NCI-H146 treated with DMSO at 0.1 percent for 48 hours (cell line): ENCODE data around the gene AEBP1.

Experiments
- DNase-seq: peaks from one replicate; lab custom pipeline; 2025; ENCODE audit not compliant: unreplicated experiment; lab: John Stamatoyannopoulos, UW

AEBP1 gene

DNA sequence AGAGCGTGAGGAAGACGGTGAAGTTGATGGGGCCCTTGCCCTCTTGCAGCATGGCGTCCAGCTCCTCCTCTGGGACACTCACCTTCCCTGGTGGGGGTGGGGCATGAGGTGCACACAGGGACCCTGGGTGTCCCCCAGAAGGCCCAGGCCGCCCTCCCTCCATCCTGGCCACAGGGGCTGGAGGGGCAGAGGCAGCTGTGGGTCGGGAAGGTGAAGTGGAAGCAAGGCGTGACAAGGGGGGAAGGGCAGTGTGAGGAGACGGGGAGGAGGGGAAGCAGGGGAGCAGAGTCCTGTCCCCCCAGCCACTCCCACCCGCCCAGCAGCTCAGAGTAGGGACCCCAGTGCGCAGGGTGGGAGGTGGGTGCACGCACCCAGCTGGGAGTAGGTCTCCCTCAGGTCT is 36.2 kb downstream of the AEBP1 start:
- DNase-seq = no peak

- DNase-seq = no peak
Measured at GRCh38 chr7:44141221-44141850, 37.2 kb downstream of the AEBP1 start, which contains the start of gene MYL7. TSS of gene MYL7 (minus strand) at chr7:44141332. CDS start at chr7:44141305, 27 bp downstream.

DNA sequence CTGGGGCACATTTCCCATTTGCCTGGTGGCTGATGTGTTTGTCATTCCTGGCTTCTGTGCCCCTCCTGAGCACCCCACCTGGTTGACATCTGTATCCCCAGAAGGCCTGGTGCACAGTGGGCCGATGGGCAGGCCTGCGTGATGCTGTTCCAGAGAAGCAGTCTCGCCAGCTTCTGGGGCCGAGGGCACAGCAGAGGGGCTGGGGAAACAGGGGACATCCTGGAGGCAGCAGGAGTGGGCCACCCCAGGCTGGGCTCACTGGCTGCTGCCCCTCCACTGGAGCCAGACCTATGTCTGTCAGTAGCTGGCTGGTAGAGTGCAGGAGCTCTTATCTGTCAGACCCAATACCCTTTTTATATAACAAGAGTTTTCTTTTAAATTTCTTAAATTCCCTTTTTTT is 37.9 kb downstream of the AEBP1 start:
- no peak for DNase-seq

- DNase-seq = no peak
Measured at GRCh38 chr7:44143646-44144250, 39.6 kb downstream of the AEBP1 start.

DNA sequence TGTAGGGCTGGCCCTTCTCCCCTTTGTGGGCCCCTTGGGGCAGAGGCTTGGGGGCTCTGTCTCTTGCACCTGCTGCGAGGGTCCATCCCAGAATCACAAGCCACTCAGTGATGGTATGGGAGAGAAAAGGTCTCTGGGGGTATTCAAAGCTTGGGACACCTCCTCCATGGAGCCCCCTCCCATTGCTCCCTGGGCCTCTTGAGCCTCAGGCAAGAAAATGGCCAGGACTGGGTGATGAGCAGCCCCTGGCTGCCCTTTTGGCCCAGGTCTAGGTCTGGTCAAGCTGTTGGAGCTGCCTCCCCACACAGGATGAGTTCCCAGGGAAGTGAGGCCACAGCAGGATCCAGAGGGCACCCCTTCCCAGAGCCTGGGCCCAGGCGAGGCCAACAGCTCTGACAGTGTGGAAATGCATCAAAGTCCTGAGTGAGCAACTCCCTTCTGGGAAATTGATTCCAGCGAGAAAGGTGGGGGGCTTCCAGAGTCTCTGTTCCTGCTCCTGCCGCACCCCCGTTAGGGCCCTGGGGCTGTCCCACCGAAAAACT is 40.4 kb downstream of the AEBP1 start:
- no peak for DNase-seq

DNA sequence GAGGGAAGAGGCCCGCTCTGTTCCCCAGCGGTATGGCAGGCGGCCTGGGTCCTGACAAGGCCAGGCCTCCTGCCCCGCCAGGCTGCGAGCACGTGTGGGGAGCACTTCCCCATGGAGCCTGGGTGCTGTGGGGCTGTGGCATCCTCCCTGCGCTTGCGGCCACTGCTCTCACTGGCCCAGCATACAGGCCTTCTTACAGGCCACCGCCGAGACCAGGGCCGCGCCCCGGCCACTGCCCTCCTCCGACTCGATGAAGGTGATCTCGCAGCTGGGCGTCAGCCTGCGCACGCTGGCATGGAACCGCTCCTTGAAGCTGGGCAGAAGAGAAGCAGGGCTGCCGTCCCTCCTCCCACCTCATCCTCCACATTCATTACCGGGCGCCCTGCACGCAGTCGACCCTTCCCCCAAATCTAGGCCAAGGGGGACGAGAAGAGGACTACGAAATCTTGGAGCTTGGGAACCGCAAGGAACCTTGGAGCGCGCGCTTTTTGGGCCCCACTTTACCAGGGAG is 40.9 kb downstream of the AEBP1 start:
- DNase-seq = no peak

GRCh38 chr7:44145479-44145968 is 41.4 kb downstream of the AEBP1 start:
- DNase-seq = no peak

GRCh38 chr7:44145969-44146911 is 42.1 kb downstream of the AEBP1 start:
- DNase-seq = no peak

DNA sequence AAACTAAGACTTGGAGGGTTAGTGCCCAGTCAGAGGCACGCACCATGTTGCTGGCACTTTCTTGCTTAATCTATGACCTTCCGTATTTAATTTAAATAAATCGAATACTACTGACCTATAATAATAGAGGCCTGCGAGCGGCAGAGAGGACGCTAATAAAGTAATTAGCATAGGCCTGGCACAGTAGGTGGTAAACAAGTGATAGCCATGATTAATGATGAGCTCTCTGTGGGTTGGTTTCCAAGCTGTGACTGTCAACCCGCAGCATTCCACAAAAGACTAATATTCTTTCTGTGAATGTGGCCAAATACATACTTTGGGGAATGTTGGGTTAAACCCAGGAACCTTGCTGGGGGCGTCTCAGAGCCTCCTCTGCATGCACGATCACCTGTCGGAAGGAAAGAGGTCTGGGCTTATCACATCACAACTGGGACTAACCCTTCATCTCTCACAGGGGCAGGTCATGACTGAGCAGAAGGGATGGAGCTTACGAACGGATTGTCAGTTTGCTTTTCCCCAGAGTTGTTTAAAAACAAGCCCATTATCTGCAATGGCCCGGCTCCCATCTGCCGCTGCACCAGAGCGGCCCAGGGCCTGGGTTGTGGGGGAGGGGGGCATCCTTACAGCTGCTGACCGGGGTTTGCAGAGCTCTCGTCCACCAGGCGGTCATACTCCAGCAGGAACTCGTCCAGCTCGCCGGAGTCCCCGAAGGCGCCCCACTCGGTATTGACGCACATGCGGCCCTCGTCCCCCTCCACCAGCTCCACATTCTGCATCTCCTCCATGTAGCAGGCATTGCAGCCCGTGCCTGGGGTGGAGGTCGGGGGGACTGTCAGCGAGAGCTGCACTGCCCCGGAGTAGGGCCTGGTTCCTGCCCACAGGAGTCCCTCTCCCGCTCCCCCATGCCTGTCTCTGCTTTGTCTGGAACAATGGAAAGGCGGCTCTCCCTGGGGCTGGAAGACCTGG is 43.2 kb downstream of the AEBP1 start:
- no peak for DNase-seq

DNA sequence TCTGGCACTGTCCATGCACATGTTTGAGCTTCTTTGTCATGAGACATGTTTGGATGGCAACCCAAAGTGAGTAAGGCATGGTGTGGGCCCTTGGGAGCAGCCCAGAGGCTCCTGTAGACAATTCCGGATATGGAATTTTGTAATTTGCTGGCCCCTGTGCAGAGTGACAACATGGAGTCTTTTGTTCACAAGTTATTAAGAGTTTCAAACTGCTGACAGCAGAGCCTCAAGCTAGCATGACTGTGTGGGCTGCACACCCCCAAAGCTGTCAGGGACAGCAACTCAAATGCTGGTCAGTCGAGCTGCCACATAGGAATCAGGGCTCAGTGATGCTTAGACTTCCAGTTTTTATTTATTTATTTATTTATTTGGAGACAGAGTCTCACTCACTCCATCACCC is 44.0 kb downstream of the AEBP1 start:
- DNase-seq = no peak

DNA sequence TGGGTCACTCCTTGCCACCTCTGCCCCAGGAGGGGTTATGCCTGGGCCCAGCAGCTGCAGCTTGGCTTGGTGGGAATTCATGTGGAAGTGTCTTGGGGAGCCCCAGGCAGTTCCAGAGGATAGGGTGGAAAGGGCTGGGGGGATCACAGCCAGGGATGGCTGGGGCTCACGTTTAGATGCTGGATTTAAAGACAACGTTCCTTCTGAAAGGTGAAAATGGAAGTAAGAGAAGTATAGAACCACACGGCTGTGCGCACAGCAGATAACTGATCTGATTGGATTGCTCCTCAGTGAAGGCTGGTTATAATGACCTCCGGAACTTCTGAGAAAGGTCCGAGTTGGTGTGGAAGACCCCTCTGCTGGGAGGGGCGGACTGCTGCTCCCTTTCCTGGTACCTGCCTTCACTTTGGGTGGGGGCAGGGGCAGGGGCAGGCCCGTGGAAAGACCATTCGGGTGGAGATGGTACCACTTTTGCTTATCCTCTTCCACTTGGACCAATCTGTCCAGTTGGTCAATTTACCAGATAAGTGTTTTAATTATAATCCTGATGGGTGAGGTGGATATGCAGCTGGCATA is 44.9 kb downstream of the AEBP1 start:
- DNase-seq = no peak

DNA sequence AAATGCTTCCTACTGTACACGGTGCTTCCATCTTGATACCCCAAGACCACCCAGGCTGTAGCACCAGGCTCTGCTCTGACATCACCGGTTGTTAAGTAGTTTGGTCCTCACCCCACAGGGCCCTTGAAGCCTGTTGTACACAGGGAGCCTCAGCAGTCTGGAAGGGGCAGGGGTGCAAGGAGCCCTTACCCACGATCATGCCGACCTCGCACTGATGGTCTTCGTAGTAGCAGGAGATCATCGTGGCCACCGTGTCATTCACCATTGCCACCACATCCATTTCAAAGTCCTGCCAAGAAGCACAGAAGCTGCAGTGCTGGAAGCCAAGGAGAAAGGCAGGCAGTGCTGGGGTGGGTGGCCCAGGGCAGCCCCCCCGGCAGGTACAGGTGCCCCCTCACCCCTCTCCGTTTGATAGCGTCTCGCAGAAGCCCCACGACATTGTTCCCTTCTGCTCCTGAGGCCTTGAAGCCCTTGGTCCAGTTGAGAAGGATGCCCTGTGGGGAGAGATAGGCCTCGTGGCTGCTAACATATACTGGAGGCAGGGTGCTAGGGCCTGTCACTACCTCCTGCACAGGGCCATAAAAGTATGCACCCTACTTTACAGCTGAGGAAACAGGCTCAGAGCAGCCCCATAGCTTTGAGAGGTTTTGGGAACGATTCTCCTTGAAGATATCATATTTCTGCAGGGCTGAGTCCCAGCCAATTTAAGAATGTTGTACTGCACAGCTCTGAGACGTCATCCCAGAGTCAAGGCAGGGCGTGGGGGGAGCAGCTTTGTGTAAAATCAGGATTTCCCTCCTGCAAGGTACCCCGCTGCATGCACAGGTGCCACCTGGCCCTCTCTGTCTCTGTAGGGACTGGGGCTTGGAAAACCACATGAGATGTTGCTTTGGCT is 45.7 kb downstream of the AEBP1 start:
- DNase-seq = no peak

DNA sequence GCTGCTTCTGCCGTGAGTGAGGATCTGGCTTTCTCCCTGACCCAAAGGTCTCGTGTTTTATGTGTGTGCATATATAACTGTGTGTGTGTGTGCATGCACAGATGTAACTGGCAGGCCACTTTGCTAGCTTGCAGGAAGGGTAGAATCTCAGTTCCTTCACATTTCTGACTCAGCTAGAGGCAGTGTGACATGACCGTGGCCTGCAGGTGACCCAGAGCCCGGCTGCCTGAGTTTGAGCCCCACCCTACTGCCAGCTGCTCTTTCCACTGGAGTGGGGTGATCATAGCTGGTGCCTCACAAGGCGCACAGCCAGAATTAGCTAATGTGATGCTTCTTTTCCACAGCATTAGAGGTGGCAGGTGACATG is 46.3 kb downstream of the AEBP1 start:
- no peak for DNase-seq

DNA sequence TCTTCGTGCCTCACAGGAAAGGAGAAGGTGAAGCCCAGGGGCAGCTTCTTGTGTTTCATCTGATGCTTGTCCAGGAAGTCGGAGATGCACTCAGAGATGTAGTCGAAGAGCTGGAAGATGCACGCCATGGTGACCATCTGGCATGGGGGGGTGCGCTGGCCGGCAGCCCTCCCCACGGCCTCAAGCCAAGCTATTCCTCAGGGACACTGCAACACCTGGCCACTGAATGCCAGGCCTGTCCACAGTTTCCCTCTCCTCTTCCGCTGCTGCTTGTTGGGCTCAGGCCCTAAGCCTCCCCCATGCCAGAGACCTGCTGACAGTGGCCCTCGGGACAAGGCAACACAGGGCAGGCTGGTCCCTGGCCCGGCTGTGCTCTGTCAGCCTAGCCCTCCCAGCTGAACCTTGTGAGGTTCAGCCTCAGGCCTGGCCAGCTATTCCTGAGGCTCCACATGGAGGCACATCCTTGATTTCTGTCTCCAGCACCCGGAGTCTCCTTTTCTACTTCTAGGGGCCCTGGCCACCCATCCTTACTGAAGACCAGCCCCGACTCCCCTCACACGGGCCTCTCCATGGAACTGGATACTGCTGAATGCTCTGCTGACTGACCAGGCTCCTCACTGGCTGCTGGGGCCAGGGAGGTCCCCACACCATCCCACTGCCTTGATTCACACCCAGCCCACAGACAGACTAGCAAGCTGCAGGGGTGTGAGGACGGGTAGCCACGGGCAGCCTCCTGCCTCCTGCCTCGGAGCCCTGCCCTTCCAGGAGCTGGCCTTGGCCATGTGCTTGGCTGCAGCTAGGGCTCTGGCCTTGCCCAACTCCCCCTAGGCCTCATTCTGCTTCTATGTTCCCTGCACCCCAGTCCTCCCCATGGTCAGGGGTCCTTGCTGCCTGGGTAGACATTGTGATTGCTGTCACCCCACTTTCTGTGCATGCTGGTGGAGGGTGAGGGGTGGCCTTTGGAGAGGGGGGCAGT is 47.1 kb downstream of the AEBP1 start:
- no peak for DNase-seq

- no peak for DNase-seq
Measured at GRCh38 chr7:44151956-44152355, 47.8 kb downstream of the AEBP1 start.

- DNase-seq = no peak
Measured at GRCh38 chr7:44152971-44153947, 49.1 kb downstream of the AEBP1 start.
